ENCODE data around the gene VPS35. TPM values are rescaled to one million over a fixed set of nuclear protein-coding genes. Genes with fewer than 3 reads are reported as not detected.

VPS35 gene
- total RNA-seq, 1 experiment from 2014 or later: 70.4 TPM

DNA sequence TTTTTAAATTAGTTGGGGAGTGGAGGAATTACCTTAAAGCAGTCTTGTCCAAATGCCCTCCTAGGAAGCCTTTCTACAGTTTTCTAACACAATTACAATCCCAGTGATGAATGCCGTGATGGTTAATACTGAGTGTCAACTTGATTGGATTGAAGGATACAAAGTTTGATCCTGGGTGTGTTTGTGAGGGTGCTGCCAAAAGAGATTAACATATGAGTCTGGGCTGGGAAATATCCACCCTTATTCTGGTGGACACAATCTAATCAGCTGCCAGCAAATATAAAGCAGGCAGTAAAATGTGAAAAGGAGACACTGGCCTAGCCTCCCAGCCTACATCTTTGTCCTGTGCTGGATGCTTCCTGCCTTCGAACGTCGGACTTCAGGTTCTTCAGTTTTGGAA lies 12.6 kb upstream of the VPS35 start:
- Histone ChIP-seq H2BK12ac (ENCODE audit: insufficient read length, low read depth, low read length) (no peak overlapping the region), H3K79me2 (ENCODE audit: insufficient read depth, low read length) (no peaks in the 10 kb centered on the region), H2BK15ac (ENCODE audit: low read depth, low read length) (no peak overlapping the region), H2BK120ac (ENCODE audit: low read depth, low read length, poor library complexity, severe bottlenecking) (no peak overlapping the region), H3K27ac (ENCODE audit: insufficient read length, low read depth, low read length) (no peak overlapping the region), H3K9me3 (ENCODE audit: control insufficient read depth, low read depth, low read length) (no peaks in the 10 kb centered on the region), H4K8ac (replicated peaks; ENCODE audit: insufficient read length, low read depth, low read length) (no peak overlapping the region), H3K79me1 (ENCODE audit: insufficient read depth, low read depth, low read length, poor library complexity, severe bottlenecking) (no peaks in the 10 kb centered on the region), H2BK20ac (ENCODE audit: low read depth, low read length, poor library complexity, severe bottlenecking) (no peak overlapping the region), H2AFZ (ENCODE audit: low read length) (no peak overlapping the region), H3T11ph (ENCODE audit: low read length) (no peak overlapping the region), H4K5ac (ENCODE audit: insufficient read length, low read depth, low read length) (no peak overlapping the region), H2BK5ac (ENCODE audit: insufficient read length, low read length) (no peak overlapping the region), H3K4me1 (ENCODE audit: insufficient read depth, low read length) (no peaks in the 10 kb centered on the region), H3K9ac (ENCODE audit: extremely low read depth, insufficient read length, low read length) (no peak overlapping the region), H3K4ac (ENCODE audit: low read depth, low read length) (no peak overlapping the region), H3K23ac (ENCODE audit: insufficient read length, low read depth, low read length) (no peak overlapping the region), H3K4me2 (ENCODE audit: insufficient read depth, insufficient read length, low read length) (no peak overlapping the region), H3K23me2 (ENCODE audit: insufficient read length, low read depth, low read length, poor library complexity, severe bottlenecking) (no peaks in the 10 kb centered on the region), H4K20me1 (ENCODE audit: control insufficient read depth, insufficient read depth, insufficient read length) (no peaks in the 10 kb centered on the region), H3K18ac (ENCODE audit: insufficient read length, low read depth, low read length) (no peak overlapping the region), H3K56ac (ENCODE audit: insufficient read length, low read depth, low read length) (no peak overlapping the region), H4K91ac (ENCODE audit: insufficient read length, low read depth, low read length) (no peak overlapping the region), H3K27me3 (ENCODE audit: insufficient read depth, low read length) (no peaks in the 10 kb centered on the region), H3K14ac (ENCODE audit: insufficient read depth, low read length) (no peak overlapping the region), H2AK5ac (ENCODE audit: insufficient read length, low read length) (no peak overlapping the region)
- Mint-ChIP-seq H3K27me3 (ENCODE audit: low read depth) (no peaks in the 10 kb centered on the region), H3K36me3 (ENCODE audit: insufficient read depth in 1 of 3, low read depth in 3 of 3) (peaks cover 9 to 41% (median 13%) of the 10 kb centered on the region in 3 experiments; a peak in 6 of 7 replicates), H3K27ac (no peak overlapping the region), H3K4me3 (no peak overlapping the region), H3K4me1 (no peaks in the 10 kb centered on the region), H3K9me3 (no peaks in the 10 kb centered on the region)
- WGBS (ENCODE audit: extremely low coverage, insufficient read length, low lambda C conversion rate): no CpG with 5 or more reads among the region's 4 CpGs
- no peak for DNase-seq
- TF ChIP-seq, protein P1, sequence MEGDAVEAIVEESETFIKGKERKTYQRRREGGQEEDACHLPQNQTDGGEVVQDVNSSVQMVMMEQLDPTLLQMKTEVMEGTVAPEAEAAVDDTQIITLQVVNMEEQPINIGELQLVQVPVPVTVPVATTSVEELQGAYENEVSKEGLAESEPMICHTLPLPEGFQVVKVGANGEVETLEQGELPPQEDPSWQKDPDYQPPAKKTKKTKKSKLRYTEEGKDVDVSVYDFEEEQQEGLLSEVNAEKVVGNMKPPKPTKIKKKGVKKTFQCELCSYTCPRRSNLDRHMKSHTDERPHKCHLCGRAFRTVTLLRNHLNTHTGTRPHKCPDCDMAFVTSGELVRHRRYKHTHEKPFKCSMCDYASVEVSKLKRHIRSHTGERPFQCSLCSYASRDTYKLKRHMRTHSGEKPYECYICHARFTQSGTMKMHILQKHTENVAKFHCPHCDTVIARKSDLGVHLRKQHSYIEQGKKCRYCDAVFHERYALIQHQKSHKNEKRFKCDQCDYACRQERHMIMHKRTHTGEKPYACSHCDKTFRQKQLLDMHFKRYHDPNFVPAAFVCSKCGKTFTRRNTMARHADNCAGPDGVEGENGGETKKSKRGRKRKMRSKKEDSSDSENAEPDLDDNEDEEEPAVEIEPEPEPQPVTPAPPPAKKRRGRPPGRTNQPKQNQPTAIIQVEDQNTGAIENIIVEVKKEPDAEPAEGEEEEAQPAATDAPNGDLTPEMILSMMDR (conservative IDR thresholded peaks at IDR 0.05): no peak
